ENCODE measurements around the gene ITGBL1.

ITGBL1 gene

DNA sequence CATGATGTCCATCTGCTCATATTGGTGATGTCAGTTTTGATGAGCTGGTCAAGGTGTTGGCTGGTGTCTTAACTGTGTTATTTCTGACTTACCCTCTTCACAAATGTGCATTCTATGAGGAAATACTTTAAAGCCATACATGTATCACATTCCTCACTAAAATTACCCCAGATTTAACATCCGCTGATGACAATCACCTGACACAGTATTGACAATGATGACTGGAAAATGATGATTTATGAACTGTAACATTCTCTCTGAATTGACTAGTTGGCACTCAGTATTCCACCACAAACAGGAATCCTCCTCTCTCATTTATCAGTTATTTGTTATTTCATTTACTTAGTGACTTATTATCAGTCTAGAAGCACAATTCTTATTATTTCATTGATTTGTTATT lies 117.3 kb downstream of the ITGBL1 start:
- no peak for DNase-seq

DNA sequence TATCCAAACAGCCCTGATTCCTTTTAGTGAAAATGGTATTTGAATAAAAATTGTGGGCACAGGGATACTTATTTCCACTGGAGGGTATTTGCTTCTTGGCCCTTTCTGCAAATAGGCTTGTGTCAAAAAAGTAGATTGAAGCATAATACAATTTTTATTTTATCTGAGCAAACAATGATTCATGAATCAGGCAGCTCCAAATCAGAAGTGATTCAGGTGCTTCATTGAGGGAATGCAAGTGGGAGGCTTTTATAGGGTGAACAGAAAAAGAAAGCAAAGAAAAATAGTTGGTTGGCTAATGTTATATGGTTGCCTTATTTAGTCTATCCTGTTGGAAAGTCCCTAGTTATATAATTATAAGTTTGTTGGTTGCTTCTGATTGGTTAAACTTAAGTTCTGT lies 117.9 kb downstream of the ITGBL1 start:
- no peak for DNase-seq

DNA sequence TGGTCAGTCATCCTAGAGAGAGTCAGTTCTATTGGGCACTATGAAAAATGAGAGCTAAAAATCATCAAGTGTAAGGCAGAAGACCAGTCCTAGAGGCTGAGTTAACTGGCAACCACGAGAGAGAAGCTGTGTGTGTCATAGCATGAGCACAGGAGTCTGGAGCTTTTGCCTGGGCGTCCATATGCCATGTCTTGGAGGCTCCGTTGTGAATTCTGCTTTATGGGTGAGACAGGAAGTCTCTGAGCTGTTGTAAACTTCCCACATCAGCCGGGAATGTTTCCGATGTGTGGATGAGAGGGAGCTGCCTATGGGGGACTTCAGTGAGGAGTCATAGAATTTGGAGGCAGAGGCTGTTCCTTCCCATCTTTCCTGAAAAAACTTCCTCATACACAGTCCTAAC lies 120.0 kb downstream of the ITGBL1 start:
- DNase-seq: no peak

DNA sequence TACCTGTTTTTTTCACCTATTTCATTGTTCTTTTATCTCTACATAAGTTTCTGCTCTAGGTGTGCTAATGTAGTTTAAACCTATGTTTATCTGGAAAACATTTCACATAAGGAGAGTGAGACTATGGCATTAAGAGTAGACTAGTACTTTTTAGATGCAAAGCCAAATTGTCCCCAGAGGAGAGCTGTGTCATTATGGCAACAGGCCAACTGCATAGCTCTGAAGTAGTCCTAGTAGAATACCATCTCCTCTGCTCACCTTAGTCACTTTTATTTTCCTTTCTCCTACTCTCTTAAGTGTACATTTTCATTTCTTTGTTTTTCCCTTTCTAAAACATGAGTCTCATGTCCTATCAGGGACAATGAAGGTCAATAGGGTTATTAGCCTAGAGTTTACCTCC lies 123.1 kb downstream of the ITGBL1 start:
- no peak for DNase-seq

DNA sequence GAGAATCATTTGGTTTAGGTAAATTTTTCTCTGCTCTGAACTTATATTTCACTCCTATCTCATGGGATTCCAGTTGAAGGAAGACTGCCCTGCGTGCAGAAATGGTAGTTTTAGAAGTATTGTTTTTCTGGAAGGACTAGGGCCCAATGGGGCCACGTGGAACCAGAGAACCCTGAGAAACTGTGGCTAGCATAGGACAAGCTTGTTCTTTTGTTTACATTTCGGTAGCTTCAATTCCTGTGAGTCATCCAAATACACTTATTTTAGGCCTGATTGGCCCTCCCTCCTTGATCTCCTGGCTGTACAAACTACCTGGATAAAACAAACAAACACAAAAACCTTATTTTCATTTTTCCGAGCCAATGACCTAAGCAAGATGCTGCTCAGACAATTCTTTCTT lies 124.0 kb downstream of the ITGBL1 start:
- DNase-seq: no peak

DNA sequence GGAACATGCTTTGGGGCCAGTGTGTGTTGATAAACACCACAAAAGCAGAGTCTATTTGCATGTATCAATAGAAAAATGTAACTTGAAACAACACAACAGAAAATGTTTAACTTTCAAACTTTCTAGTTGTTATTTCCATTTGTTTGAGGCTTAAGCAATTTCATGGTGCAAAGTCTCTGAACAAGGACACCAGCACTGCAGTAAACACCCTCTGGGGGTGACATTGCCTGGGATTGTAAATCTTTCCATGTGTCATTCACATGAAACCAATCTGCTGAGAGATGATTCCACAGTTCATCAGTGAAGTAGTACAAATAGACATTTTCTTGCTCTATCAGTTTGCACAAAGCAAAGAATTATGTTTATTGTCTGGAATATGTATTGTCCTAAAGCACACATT lies 124.5 kb downstream of the ITGBL1 start:
- DNase-seq: no peak

DNA sequence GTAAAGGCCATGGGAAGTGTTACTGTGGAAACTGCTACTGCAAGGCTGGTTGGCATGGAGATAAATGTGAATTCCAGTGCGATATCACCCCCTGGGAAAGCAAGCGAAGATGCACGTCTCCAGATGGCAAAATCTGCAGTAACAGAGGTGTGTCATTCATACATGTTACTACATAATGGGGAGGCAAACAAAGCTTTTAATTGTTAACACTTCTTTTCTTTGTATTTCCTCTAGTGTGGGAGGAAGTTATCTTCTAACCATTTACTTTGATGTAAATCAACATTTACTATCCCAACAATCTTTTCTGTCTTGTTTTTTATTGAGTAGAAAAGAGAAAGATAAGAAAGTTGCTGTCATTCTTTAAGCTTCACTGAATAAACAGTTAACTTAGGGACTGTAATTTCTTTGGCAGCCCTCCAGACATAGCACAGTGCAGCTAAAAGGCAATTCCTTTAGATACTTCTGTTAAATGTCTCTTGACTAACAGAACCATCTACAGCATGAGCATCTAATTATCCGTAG lies 126.9 kb downstream of the ITGBL1 start:
- no peak for DNase-seq

DNA sequence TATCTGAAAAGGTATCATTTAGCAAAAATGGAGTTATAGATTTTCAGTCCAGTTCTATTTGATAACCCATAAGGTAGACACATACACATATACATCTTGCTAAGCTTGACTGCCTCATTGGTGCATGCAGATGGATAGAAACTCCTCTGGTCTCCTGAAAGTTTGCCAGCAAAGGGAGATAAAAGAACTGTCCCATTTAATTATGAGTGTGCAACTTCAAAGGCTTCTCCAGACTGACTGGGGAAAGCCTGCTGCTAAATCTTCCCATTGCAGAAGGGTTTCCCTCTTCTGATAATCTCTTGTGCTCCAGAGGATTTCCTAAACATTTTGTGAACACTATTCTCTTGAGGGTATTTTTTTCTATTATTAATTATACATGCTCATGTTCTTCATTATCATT lies 131.9 kb downstream of the ITGBL1 start:
- no peak for DNase-seq

DNA sequence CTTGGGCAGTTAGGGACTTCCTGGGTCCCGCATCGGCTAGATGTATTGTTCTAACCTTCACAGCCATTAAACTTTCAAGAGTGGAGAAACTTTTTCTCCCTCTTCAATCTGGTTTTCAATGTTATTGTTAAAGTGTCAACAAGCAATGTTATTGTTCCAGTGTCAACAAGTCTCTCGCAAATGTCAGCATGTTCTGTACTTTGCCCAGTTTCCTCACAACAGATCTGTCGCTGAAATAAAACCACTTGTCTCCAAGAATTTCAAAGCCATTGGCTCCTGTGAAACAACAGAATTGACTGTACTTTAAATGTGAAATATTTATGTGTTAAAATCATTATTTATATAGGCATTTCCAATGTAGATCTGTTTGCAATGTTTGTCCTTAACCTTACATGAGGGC lies 138.0 kb downstream of the ITGBL1 start:
- DNase-seq: no peak

DNA sequence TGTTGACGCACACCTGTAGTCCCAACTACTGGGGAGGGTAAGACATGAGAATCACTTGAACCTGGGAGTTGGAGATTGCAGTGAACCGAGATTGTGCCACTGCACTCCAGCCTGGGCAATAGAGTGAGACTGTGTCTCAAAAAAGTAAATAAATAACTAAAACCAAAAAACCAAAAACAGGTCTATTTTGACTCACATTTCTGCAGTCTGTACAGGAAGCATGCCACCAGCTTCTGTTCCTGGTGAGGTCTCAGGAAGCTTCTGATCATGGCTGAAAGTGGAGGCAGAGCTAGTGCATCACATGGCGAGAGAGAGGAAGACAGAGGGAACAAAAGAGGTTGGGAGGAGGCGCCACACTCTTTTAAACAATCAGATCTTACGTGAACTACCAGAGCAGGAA lies 142.5 kb downstream of the ITGBL1 start:
- DNase-seq: no peak

DNA sequence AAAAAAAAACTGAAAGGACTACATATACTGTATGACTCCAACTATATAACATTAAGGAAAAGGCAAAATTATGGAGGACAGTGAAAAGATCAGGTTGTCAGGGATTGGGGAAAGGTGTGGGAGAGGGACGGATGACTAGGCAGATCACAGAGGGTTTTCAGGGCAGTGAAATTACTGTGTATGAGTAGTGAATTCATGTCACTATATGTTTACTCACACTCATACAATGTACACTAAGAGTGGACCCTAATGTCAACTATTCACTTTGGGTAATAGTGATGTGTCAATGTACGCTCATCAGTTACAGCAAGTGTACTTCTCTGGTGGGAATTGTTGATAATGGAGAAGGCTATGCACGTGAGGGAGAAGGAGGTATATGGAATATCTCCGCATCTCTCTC lies 144.3 kb downstream of the ITGBL1 start:
- no peak for DNase-seq

DNA sequence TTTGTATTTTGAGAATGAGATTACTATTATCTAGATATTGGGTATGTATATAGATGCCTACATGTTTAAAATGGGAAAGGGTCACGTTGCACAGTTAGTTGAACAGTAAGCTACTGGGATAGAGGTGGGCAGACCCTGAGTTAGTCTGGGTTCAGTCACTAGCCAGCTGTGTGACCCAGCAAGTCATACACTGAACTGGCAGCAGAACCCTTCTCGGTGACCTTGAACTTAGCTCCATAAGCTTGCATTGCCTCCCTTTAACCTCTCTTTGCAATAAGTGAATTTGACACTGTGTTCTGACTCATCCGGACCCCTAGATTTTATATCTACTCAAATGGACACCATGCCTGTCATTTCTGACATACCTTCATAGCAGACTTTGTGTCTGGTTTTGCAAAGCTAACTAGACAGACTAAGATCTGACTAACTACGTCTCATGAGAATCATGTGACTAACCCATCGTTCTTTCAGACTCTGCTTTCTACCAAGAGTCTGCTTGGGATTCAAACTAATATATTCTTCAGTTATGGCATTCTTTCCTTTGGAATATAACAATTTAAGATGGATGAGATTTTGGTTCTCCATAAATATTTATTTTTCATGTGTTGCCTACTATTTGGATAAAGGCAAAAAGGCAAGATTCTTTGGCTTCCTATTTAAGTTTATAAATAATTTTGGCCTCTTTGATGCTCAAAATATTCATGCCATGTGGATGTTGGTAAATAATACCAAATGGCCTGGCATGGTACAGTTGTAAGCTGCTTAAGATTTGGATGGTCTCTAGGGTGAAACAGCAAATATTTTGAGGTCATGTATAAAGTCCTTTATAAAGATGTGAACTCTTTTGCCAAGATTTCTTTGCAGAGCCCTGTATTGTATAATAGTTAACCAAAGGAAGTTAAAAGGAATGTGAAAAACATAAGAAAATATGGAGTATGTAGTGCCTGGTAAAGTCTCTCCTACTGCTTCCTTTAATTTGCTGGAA lies 159.3 kb downstream of the ITGBL1 start:
- no peak for DNase-seq

DNA sequence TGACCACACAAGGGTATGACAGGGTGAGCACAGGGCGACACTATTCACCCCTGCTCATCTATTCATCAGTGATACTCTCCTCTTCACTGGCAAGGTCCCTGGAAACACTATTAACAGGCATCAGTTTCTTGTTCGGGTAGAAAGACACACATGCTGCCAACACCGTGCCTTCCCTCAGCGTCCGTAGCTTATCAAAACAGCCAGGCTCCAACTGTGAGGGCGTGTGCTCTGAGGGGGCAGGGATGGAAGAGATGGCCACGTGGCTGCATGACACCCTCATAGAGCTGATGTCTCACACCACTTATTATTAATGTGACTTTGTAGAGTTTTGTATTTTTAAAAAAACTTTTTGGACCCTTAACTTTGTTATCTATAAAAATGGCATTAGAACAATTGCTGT lies 160.3 kb downstream of the ITGBL1 start:
- no peak for DNase-seq

DNA sequence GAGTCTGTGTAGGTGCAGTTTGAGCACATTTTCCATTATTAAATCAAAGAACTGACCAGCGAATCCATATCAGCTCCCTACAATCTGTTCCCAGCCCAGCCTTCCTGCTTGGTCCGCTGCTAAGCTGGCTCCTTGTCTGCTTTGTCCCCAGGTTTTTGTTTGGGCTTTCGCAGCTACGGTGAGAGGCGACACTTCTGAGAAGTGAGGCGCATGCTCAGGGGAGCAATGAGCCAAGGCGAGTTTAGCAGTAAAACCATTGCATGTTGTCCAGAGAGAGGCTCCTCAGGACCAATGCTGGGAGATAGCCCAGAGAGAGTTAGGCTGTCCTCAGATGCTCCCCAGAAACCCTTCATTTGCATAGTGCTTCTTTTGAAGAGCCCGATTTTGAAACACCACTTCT lies 162.0 kb downstream of the ITGBL1 start:
- DNase-seq: no peak

DNA sequence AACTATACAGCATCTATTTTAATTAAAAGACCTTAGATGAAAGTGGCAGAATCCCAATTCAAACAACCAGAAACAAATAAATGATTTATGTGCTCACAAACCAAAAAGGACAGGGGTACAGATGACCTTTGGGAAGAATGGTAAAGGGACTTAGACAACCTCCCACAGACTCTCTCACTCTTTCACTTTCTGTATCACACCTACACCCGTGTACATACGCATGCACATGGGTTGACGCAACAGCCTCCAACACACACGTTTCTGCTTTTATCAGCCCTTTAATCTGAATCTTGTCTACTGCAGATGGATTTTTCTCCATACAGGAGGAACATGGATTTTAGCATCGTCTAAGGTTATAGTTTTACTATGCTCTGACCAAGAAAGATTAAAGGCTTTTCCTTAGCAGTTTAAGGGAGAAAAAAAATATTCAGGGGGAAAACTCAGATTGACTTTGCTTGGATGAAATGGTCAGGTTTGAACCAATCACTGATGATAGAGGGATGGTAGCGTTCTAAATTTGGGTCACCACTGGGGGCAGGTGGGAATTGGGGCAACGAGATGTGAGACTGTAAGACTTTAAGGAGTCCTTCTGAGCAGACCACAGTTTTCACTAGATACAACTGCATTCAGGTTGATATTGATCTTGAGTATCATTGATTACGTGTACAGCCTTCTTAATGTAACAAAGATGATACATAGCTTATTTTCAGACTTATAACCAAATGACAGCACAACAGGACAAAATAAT lies 166.1 kb downstream of the ITGBL1 start:
- no peak for DNase-seq

DNA sequence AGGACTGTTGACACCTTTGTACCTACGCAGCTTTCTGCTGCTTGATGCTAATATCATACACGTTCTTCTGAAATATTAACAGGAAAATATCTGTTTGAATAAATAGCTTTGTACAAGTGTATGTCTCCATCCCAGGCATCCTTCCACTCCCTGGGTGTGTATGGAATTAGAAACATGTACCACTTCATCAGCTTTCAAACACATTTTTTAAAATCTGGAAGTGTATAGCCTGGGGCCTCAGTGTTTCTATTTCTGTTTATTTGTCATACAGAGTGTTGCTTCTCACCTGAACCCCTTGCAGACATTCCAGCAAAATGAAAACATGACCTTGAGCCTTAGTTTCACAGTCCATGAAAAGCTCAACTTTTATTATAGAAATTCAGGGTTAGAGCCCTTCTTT lies 168.6 kb downstream of the ITGBL1 start:
- no peak for DNase-seq

DNA sequence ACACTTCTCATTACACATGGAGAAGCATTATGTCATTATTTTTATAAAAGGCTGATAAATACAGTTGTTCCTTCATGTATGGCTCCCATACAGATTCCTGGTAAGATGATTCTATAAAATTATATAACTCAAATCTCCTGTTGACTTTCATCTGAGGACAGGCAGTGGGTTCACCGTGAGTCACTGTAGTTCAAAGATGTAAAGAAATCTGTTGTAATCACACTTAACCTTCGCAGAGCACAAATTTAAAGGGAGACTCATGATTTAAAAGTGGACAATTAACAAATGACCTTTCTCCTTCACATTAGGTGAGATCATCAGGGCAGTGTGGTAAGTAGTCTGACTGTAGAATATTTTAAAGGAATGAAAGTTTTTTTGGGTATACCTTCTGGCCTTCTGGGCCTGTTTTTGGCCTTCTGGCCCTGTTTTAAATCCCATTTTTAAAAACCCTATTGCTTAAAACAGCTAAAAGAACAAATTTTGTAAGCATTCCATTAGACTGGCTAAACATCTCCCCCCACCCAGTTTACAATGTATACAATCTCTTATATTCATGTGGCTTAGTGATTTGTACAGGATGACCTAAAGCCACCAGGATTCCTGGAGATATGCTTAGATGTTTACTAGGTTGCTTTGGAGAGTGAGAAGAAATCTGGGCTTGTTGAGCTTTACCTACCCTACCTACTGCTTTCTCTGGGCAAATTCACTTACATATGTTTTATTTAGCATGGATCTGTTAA lies 171.2 kb downstream of the ITGBL1 start:
- no peak for DNase-seq

DNA sequence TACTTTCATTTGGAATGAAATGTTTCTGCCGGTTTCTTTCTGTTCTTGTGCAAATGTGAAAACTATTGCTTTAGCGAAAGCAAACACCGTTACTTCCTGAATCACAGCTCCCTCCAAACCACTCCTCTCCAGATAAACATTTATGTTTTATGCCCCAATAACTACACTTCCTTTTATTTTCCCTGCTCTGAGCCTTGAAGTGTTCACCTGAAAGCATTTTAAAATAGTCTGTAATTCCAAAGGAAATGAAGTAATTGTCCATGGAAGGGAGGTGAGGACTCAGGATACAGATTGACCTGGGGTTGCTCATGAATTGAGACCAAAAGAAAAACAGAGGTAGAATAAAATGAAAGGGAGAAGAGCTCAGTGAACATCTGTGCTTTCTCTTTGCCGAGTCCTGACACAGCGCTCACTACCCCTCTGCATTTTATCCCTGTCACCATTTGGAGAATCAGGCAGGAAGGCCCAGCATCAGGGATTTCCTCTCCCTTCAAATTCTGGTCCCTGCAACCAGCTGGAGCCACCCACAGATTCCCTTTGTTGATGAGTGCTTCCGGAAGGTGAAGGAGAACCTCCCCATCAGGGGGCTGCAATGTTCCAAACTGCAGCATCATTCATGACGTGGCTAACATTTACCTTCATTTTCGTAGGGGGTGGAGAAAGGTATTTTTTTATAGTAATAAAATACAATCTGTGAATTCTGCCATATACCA lies 171.9 kb downstream of the ITGBL1 start:
- DNase-seq: no peak

DNA sequence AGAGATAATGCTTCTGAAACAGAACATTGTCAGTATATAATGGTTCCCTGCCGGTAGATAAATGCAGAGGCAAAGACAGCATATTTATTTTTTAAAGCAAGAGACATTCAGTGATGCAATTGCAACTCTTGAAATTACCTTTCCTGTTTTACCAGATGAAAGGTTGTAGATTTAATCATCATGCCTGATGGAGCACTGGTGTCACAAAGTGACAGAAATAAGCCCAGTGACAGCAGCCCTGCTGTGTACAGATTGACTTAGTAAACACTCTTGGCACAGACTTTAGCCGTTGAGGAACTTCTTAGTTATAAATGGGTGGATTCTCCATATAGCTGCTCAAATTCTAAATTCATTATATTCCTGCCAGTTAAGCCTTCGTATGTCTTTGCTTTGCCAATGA lies 172.5 kb downstream of the ITGBL1 start:
- no peak for DNase-seq

DNA sequence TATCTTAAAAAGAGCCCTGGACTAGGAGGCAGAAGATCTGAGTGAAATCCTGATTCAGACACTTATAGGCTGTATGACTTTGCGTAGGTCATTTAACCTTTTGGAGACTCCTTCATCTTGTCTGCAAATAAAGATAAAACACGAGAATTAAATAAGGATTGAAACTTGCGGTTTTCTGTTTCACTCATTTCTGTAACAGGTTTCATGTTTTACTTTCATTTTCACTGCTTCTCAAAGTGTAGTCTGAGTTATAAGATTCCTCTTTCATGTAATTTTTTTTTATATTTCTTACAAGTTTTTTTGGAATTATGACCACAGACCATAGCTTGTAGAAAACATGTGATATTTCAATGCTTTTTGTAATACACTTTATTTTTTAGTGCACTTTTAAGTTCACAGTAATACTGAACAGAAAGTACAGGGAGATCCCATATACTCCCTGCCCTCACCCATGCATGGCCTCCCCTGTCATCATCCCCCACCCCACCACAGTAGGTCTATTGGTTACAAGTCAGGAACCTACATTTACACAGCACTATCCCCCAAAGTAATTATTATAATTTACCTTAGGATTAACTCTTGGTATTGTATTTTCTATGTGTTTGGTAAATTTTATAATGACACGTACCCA lies 174.6 kb downstream of the ITGBL1 start:
- DNase-seq: no peak

DNA sequence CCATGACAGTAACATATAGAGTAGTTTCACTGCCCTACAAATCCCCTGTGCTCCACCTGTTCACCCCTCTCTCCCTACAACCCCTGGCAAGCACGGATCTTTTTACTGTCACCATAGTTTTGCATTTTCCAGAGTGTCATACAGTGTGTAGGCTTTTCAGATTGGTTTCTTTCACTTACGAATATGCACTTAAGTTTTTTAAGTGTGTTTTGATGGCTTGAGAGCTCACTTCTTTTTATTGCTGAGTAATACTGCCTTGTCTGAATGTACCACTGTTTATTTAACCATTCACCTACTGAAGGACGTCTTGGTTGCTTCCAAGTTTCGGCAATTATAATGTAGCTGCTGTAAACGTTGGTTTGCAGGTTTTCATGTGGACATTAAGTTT lies 175.1 kb downstream of the ITGBL1 start:
- DNase-seq: no peak

DNA sequence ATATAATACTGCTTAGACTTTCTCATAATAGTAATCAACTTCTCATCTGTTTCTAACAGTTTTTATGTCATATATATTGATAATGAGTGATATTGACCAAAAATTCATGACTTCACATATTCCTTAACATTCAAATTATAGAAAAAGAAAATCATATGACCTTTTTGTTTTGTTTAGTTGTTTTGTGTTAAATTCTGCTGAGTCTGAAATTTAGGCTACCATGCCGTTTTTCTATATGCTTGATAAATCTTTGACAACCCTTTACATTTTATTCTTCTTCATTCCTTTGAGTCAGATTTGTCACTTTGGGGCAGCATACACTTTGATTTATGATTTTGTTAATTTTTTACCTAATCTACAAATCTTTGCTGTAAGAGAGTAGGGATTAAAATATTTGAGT lies 176.4 kb downstream of the ITGBL1 start:
- no peak for DNase-seq
